Neural progenitor cell (in vitro differentiated cells): ENCODE results near the gene CACNA1C. TPM values are rescaled to one million over a fixed set of nuclear protein-coding genes. Genes with fewer than 3 reads are reported as not detected.

Source experiments
- DNase-seq: peaks from one replicate; pipeline ENCODE4 v3.0.0-alpha.2; 2016; ENCODE audit warnings: low spot score
- H2AFZ ChIP-seq: fragments of 200-600 bp; sonication (generic); replicated peaks from 2 replicates; pipeline ENCODE4 v1.6.1; 2016; ENCODE audit warnings: antibody characterized with exemption
- H3F3A ChIP-seq: fragments of 200-600 bp; sonication (generic); 2 replicates; pipeline ENCODE4 v1.6.1; 2016; ENCODE audit warnings: antibody characterized with exemption, low read depth
- H3K27ac ChIP-seq: fragments of 200-600 bp; sonication (generic); 2 replicates; pipeline ENCODE4 v1.5.1; 2016; ENCODE audit warnings: mild to moderate bottlenecking
- H3K27me3 ChIP-seq: fragments of 200-600 bp; sonication (generic); 2 replicates; pipeline ENCODE4 v1.6.1; 2016; ENCODE audit warnings: mild to moderate bottlenecking, moderate library complexity
- H3K36me3 ChIP-seq: fragments of 200-600 bp; sonication (generic); 2 replicates; pipeline ENCODE4 v1.5.1; 2016
- H3K4me1 ChIP-seq: fragments of 200-600 bp; sonication (generic); 2 replicates; pipeline ENCODE4 v1.6.1; 2016; ENCODE audit warnings: mixed run types
- H3K4me2 ChIP-seq: fragments of 200-600 bp; sonication (generic); 2 replicates; pipeline ENCODE4 v1.6.1; 2016
- H3K4me3 ChIP-seq: fragments of 200-600 bp; sonication (generic); 2 replicates; pipeline ENCODE4 v1.5.1; 2016
- H3K79me2 ChIP-seq: fragments of 200-600 bp; sonication (generic); 2 replicates; pipeline ENCODE4 v1.6.1; 2016; ENCODE audit warnings: low read depth
- H3K9ac ChIP-seq: fragments of 200-600 bp; sonication (generic); 2 replicates; pipeline ENCODE4 v1.6.1; 2016
- H3K9me3 ChIP-seq: fragments of 200-600 bp; sonication (generic); 2 replicates; pipeline ENCODE4 v1.5.1; 2016; ENCODE audit warnings: low read depth
- H4K20me1 ChIP-seq: fragments of 200-600 bp; sonication (generic); 2 replicates; pipeline ENCODE4 v1.6.1; 2016; ENCODE audit warnings: low read depth
- H3K27ac Mint-ChIP-seq: 3 replicates; pipeline ENCODE4 v1.8.0; 2021; ENCODE audit warnings: mixed read lengths
- H3K27me3 Mint-ChIP-seq: 2 replicates; pipeline ENCODE4 v1.8.0; 2022; ENCODE audit warnings: low read depth, mild to moderate bottlenecking, inconsistent platforms, moderate library complexity, mixed read lengths; ENCODE audit not compliant: insufficient read depth
- H3K36me3 Mint-ChIP-seq: 3 replicates; pipeline ENCODE4 v1.8.0; 2021; ENCODE audit warnings: mixed read lengths
- H3K4me1 Mint-ChIP-seq: 3 replicates; pipeline ENCODE4 v1.8.0; 2021; ENCODE audit warnings: mixed read lengths
- H3K4me3 Mint-ChIP-seq: 3 replicates; pipeline ENCODE4 v1.8.0; 2021; ENCODE audit warnings: mild to moderate bottlenecking, moderate library complexity, mixed read lengths
- H3K9me3 Mint-ChIP-seq: 3 replicates; pipeline ENCODE4 v1.8.0; 2020; ENCODE audit warnings: mixed read lengths
- CTCF ChIP-seq: fragments of 200-600 bp; sonication (generic); IDR thresholded peaks from 2 replicates; pipeline ENCODE4 v1.5.1; 2017; ENCODE audit warnings: antibody characterized with exemption, mild to moderate bottlenecking
- EZH2 ChIP-seq: fragments of 200-600 bp; sonication (generic); IDR thresholded peaks from 2 replicates; pipeline ENCODE4 v1.6.1; 2017; ENCODE audit warnings: antibody characterized with exemption, mild to moderate bottlenecking, moderate library complexity
- EZH2phosphoT487 ChIP-seq: fragments of 200-600 bp; sonication (generic); IDR thresholded peaks from 2 replicates; pipeline ENCODE4 v1.6.1; 2017; ENCODE audit warnings: antibody characterized with exemption
- total RNA-seq: library from RNA; depleted of rRNA; stranded (reverse); fragments of >200 nt; gene quantifications from 2 replicates; pipeline ENCODE4 v1.2.3, GENCODE V29; 2015; ENCODE audit warnings: low replicate concordance

Gene CACNA1C
- total RNA-seq, 1 donor from 2014 or later, result 2.7 TPM

DNA sequence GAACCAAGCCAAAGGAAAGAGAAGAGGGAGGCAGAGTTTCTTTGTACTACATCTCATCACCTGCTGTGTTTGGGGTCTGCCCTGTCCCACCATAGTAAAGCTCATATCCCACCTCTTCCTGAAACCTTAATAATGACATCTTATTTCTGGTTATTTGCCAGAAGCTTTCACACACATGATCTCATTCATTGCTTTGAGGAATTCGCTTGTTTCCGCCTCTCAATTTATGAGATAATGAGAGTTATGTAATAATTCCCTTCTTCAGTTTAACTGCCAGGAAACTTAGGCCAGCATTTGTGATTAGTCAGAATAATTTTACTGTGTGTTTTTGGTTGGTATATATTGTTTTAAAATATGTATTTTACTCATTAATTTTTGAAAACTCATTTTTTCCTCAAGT lies 205.2 kb downstream of the CACNA1C start:
- Mint-ChIP-seq H3K27ac (no peak overlapping the region), H3K9me3 (peaks cover 6% of the 10 kb centered on the region)
- TF ChIP-seq EZH2phosphoT487 (no peak), EZH2 (no peak)

GRCh38 chr12:2259369-2259768 lies 206.6 kb downstream of the CACNA1C start:
- no peak for TF ChIP-seq EZH2
- TF ChIP-seq EZH2phosphoT487, result no peak
- TF ChIP-seq CTCF, result no peak
- no peaks in the 10 kb centered on the region for H3K36me3 ChIP-seq
- no peak overlapping the region for H3K4me3 Mint-ChIP-seq
- H3K9me3 Mint-ChIP-seq, result peaks cover 6% of the 10 kb centered on the region
- H3K36me3 Mint-ChIP-seq, result peaks cover 2% of the 10 kb centered on the region
- no peaks in the 10 kb centered on the region for H3K27me3 ChIP-seq
- H3F3A ChIP-seq, result peaks cover 3% of the 10 kb centered on the region
- no peak for DNase-seq
- H3K4me1 ChIP-seq, result no peaks in the 10 kb centered on the region
- no peaks in the 10 kb centered on the region for H3K4me1 Mint-ChIP-seq
- H3K9ac ChIP-seq, result no peak overlapping the region
- no peaks in the 10 kb centered on the region for H3K79me2 ChIP-seq
- no peak overlapping the region for H2AFZ ChIP-seq
- H3K4me2 ChIP-seq, result no peak overlapping the region
- no peak overlapping the region for H3K27ac Mint-ChIP-seq
- H4K20me1 ChIP-seq, result no peaks in the 10 kb centered on the region
- H3K27ac ChIP-seq, result no peak overlapping the region
- H3K27me3 Mint-ChIP-seq, result peaks cover 5% of the 10 kb centered on the region
- peaks cover 4% of the 10 kb centered on the region for H3K9me3 ChIP-seq
- no peak overlapping the region for H3K4me3 ChIP-seq

More for the DNA sequence above, 205.2 kb downstream of the CACNA1C start:
- Histone ChIP-seq H3K36me3 (no peaks in the 10 kb centered on the region), H3F3A (peaks cover 3% of the 10 kb centered on the region), H3K27ac (no peak overlapping the region), H2AFZ (no peak overlapping the region), H3K4me1 (no peaks in the 10 kb centered on the region), H3K9ac (no peak overlapping the region), H4K20me1 (no peaks in the 10 kb centered on the region), H3K9me3 (peaks cover 4% of the 10 kb centered on the region), H3K4me3 (no peak overlapping the region), H3K27me3 (no peaks in the 10 kb centered on the region), H3K4me2 (no peak overlapping the region), H3K79me2 (no peaks in the 10 kb centered on the region)
- DNase-seq, result no peak
- Mint-ChIP-seq H3K36me3 (peaks cover 2% of the 10 kb centered on the region), H3K27me3 (peaks cover 5% of the 10 kb centered on the region), H3K4me3 (no peak overlapping the region), H3K4me1 (no peaks in the 10 kb centered on the region)

DNA sequence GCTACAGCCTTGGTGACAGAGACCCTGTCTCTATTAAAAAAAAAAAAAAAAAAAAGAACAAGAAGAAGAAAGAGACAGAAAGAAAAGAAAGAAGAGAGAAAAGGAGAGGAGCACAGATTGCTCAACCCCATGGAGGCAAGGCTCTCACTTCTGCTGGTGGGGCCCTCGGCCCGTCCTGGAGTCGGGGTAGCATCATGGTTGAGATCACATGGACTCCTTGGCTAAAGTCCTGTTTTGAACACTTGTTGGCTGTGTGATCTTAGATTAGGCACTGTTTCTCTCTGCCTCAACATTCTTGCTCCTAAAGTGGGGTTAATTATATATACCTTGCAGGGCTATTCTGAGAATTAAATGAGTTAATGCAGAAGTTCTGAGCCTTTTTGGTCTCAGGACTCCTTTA lies 207.7 kb downstream of the CACNA1C start:
- no peak overlapping the region for H3K4me3 Mint-ChIP-seq
- no peak overlapping the region for H3K27ac ChIP-seq
- no peak overlapping the region for H2AFZ ChIP-seq
- H3K9me3 Mint-ChIP-seq, result peaks cover 4% of the 10 kb centered on the region
- H3K27me3 Mint-ChIP-seq, result peaks cover 5% of the 10 kb centered on the region
- peaks cover 2% of the 10 kb centered on the region for H3K36me3 Mint-ChIP-seq
- H4K20me1 ChIP-seq, result no peaks in the 10 kb centered on the region
- H3K4me2 ChIP-seq, result no peak overlapping the region
- no peaks in the 10 kb centered on the region for H3K79me2 ChIP-seq
- TF ChIP-seq CTCF (no peak), EZH2phosphoT487 (no peak), EZH2 (no peak)
- no peak overlapping the region for H3K9ac ChIP-seq
- H3K27me3 ChIP-seq, result no peaks in the 10 kb centered on the region
- H3K9me3 ChIP-seq, result peaks cover 4% of the 10 kb centered on the region
- no peak for DNase-seq
- H3K4me1 ChIP-seq, result peaks cover 5% of the 10 kb centered on the region
- no peaks in the 10 kb centered on the region for H3K36me3 ChIP-seq
- H3K4me1 Mint-ChIP-seq, result peaks cover 5% of the 10 kb centered on the region
- no peak overlapping the region for H3K4me3 ChIP-seq
- peaks cover 3% of the 10 kb centered on the region for H3F3A ChIP-seq
- H3K27ac Mint-ChIP-seq, result no peak overlapping the region

DNA sequence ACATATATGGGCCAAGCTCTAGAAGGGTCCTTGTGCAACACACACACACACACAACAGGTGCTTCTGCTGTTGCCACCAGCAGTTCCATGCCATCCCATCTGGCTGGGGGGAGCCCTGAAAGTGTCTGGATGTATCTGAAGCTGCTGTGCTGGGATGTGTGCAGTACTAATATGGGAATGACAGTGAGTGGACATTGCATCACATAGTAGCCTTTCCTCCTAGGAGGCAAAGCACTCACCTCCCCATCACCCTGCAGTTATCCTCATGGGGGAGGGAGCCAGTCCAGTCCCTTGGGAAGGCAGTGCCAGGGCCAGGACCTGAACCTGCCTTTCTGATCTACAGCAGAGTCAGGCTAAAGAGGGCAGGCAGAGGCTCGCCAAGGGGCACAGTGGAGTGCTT lies 208.9 kb downstream of the CACNA1C start:
- no peaks in the 10 kb centered on the region for H3K36me3 ChIP-seq
- H3K4me1 Mint-ChIP-seq, result peaks cover 14% of the 10 kb centered on the region
- H3K9me3 Mint-ChIP-seq, result no peaks in the 10 kb centered on the region
- no peak overlapping the region for H2AFZ ChIP-seq
- H3K4me2 ChIP-seq, result no peak overlapping the region
- no peak overlapping the region for H3K9ac ChIP-seq
- H3F3A ChIP-seq, result no peaks in the 10 kb centered on the region
- DNase-seq, result no peak
- no peak overlapping the region for H3K27ac ChIP-seq
- no peak overlapping the region for H3K4me3 ChIP-seq
- no peaks in the 10 kb centered on the region for H3K9me3 ChIP-seq
- no peaks in the 10 kb centered on the region for H3K27me3 ChIP-seq
- peaks cover 8% of the 10 kb centered on the region for H3K4me1 ChIP-seq
- H3K36me3 Mint-ChIP-seq, result no peaks in the 10 kb centered on the region
- no peak overlapping the region for H3K4me3 Mint-ChIP-seq
- no peaks in the 10 kb centered on the region for H3K79me2 ChIP-seq
- TF ChIP-seq EZH2, result no peak
- TF ChIP-seq CTCF, result no peak
- TF ChIP-seq EZH2phosphoT487, result no peak
- no peak overlapping the region for H3K27ac Mint-ChIP-seq
- H3K27me3 Mint-ChIP-seq, result peaks cover 2% of the 10 kb centered on the region
- no peaks in the 10 kb centered on the region for H4K20me1 ChIP-seq
